OCI-LY3 (cell line): ENCODE results near the gene KCTD14.

Experiments used
- H2AFZ ChIP-seq: fragments of 200-600, 300-600 bp; shearing (Covaris generic); 2 replicates; pipeline ENCODE4 v1.6.0; 2014; ENCODE audit warnings: antibody characterized with exemption, low read depth, low read length
- H3K27ac ChIP-seq: fragments of 200-600, 300-600 bp; sonication (generic); 2 replicates; pipeline ENCODE4 v1.5.1; 2014; ENCODE audit warnings: mild to moderate bottlenecking, low read length, moderate library complexity, mixed read lengths
- H3K27me3 ChIP-seq: fragments of 200-600, 300-600 bp; sonication (generic); 2 replicates; pipeline ENCODE4 v1.6.1; 2014; ENCODE audit warnings: low read depth, low read length, mixed read lengths
- H3K36me3 ChIP-seq: fragments of 200-600, 300-600 bp; sonication (generic); replicated peaks from 2 replicates; pipeline ENCODE3; 2014; ENCODE audit warnings: low read depth, low read length, mixed read lengths
- H3K4me1 ChIP-seq: fragments of 300-600, 200-600 bp; sonication (generic); 2 replicates; pipeline ENCODE4 v1.6.1; 2014; ENCODE audit warnings: low read length, mixed read lengths
- H3K4me2 ChIP-seq: fragments of 200-600, 300-600 bp; sonication (generic); 2 replicates; pipeline ENCODE4 v1.6.1; 2014; ENCODE audit warnings: low read length, mixed read lengths
- H3K4me3 ChIP-seq: fragments of 300-600, 200-600 bp; sonication (generic); 2 replicates; pipeline ENCODE4 v1.5.1; 2014; ENCODE audit warnings: antibody characterized with exemption, mild to moderate bottlenecking, low read length, moderate library complexity
- H3K79me2 ChIP-seq: fragments of 300-600, 200-600 bp; shearing (Covaris generic); 2 replicates; pipeline ENCODE4 v1.6.1; 2014; ENCODE audit warnings: mild to moderate bottlenecking, low read length, mixed read lengths
- H3K9ac ChIP-seq: fragments of 300-600, 200-600 bp; shearing (Covaris generic); 2 replicates; pipeline ENCODE4 v1.6.0; 2014; ENCODE audit warnings: mild to moderate bottlenecking, low read length, moderate library complexity
- H3K9me3 ChIP-seq: fragments of 200-600, 300-600 bp; shearing (Covaris generic); 2 replicates; pipeline ENCODE4 v1.6.1; 2014; ENCODE audit warnings: low read length, mixed read lengths; ENCODE audit not compliant: insufficient read depth
- H4K20me1 ChIP-seq: fragments of 200-600, 300-600 bp; sonication (generic); 2 replicates; pipeline ENCODE4 v1.6.1; 2016; ENCODE audit warnings: low read length, mixed read lengths; ENCODE audit not compliant: insufficient read depth
- EZH2phosphoT487 ChIP-seq: fragments of 200-600 bp; shearing (Covaris generic); IDR thresholded peaks from 2 replicates; pipeline ENCODE4 v1.6.1; 2018; ENCODE audit warnings: antibody characterized with exemption, mixed run types, low read depth
- TF ChIP-seq, protein P1 (sequence below): fragments of 200-600, 300-600 bp; sonication (generic); IDR thresholded peaks from 2 replicates; pipeline ENCODE4 v1.5.1; 2014; ENCODE audit warnings: antibody characterized with exemption, low read length, low read depth

Gene KCTD14, protein sequence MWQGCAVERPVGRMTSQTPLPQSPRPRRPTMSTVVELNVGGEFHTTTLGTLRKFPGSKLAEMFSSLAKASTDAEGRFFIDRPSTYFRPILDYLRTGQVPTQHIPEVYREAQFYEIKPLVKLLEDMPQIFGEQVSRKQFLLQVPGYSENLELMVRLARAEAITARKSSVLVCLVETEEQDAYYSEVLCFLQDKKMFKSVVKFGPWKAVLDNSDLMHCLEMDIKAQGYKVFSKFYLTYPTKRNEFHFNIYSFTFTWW

GRCh38 chr11:78022397-78023396 is at the start of gene KCTD14:
Gene KCTD14 (minus strand): TSS chr11:78023276. CDS start chr11:78023249, 27 bp downstream.
- Histone ChIP-seq H4K20me1 (no peaks in the 10 kb centered on the region), H3K27me3 (0 out of 2 replicates have a peak, but pooled peaks cover 3% of the 10 kb centered on the region), H3K4me1 (peaks cover 4% of the 10 kb centered on the region; the same call in 1 of the 2 replicates), H3K9ac (no peak within 1 kb of the TSS), H3K79me2 (no peaks in the 10 kb centered on the region), H3K36me3 (no peaks in the 10 kb centered on the region), H3K4me2 (no peak within 1 kb of the TSS), H3K9me3 (no peaks in the 10 kb centered on the region), H2AFZ (peak within 1 kb of the TSS; percentile 40; the same call in 1 of the 2 replicates), H3K4me3 (no peak within 1 kb of the TSS), H3K27ac (no peak within 1 kb of the TSS)
- TF ChIP-seq EZH2phosphoT487: no peak
- TF ChIP-seq, protein P1, sequence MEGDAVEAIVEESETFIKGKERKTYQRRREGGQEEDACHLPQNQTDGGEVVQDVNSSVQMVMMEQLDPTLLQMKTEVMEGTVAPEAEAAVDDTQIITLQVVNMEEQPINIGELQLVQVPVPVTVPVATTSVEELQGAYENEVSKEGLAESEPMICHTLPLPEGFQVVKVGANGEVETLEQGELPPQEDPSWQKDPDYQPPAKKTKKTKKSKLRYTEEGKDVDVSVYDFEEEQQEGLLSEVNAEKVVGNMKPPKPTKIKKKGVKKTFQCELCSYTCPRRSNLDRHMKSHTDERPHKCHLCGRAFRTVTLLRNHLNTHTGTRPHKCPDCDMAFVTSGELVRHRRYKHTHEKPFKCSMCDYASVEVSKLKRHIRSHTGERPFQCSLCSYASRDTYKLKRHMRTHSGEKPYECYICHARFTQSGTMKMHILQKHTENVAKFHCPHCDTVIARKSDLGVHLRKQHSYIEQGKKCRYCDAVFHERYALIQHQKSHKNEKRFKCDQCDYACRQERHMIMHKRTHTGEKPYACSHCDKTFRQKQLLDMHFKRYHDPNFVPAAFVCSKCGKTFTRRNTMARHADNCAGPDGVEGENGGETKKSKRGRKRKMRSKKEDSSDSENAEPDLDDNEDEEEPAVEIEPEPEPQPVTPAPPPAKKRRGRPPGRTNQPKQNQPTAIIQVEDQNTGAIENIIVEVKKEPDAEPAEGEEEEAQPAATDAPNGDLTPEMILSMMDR: no peak

GRCh38 chr11:78072455-78072854 is 49.4 kb upstream of the KCTD14 start:
- H3K9ac ChIP-seq: no peak overlapping the region
- peaks cover 48% of the 10 kb centered on the region for H4K20me1 ChIP-seq
- peak overlapping the region; percentile 25 for H3K27ac ChIP-seq
- no peak overlapping the region for H2AFZ ChIP-seq
- no peaks in the 10 kb centered on the region for H3K9me3 ChIP-seq
- H3K36me3 ChIP-seq: peaks cover 51% of the 10 kb centered on the region
- peaks cover 15% of the 10 kb centered on the region for H3K4me1 ChIP-seq
- H3K4me3 ChIP-seq: no peak overlapping the region
- TF ChIP-seq, protein P1: no peak
- no peak for TF ChIP-seq EZH2phosphoT487
- peaks cover 69% of the 10 kb centered on the region for H3K79me2 ChIP-seq
- no peaks in the 10 kb centered on the region for H3K27me3 ChIP-seq
- peak overlapping the region; percentile 5; the same call in 1 of the 2 replicates for H3K4me2 ChIP-seq

GRCh38 chr11:78071717-78072116 is 48.6 kb upstream of the KCTD14 start:
- Histone ChIP-seq H3K4me2 (no peak overlapping the region), H3K27me3 (no peaks in the 10 kb centered on the region), H3K4me3 (no peak overlapping the region), H3K9me3 (no peaks in the 10 kb centered on the region), H3K9ac (no peak overlapping the region), H3K79me2 (peaks cover 61% of the 10 kb centered on the region), H3K4me1 (peaks cover 14% of the 10 kb centered on the region), H3K36me3 (peaks cover 52% of the 10 kb centered on the region), H4K20me1 (peaks cover 41% of the 10 kb centered on the region), H3K27ac (no peak overlapping the region), H2AFZ (no peak overlapping the region)
- no peak for TF ChIP-seq EZH2phosphoT487
- TF ChIP-seq, protein P1: no peak

- Histone ChIP-seq H3K4me3 (no peak overlapping the region), H3K36me3 (peaks cover 47% of the 10 kb centered on the region), H3K4me2 (no peak overlapping the region), H3K9me3 (no peaks in the 10 kb centered on the region), H3K27me3 (no peaks in the 10 kb centered on the region), H3K27ac (no peak overlapping the region), H4K20me1 (peaks cover 31% of the 10 kb centered on the region), H3K4me1 (peaks cover 9% of the 10 kb centered on the region), H2AFZ (no peak overlapping the region), H3K79me2 (peaks cover 51% of the 10 kb centered on the region), H3K9ac (no peak overlapping the region)
- TF ChIP-seq, protein P1: no peak
- no peak for TF ChIP-seq EZH2phosphoT487
Observed at GRCh38 chr11:78070621-78071020, 47.5 kb upstream of the KCTD14 start.
